Measurements from ENCODE around the gene AGAP6. TPM values are rescaled to one million over a fixed set of nuclear protein-coding genes. Genes with fewer than 3 reads are reported as not detected.

The AGAP6 gene
- 1.6 and 1.8 TPM in 2 replicates for total RNA-seq

DNA sequence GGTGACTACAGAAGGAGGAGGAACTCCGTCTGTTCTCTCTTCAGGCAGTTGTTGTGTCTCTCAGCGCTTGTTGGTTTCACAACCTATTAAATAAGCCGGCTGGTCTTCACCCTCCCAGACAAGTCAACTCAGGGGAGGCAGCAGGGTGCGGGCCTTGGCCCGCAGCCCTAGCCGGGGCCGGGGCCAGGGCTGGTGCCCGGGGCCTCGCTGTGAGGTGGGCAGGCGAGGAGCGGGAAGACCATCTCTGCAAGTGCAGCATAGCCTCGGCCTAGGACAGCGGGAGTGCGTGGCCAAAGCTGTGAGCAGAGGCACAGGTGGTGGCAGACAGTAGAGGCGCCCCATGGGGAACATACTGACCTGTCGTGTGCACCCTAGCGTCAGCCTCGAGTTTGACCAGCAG, at the start of gene AGAP6:
AGAP6 (plus strand) TSS at position 31 of the 400 bp plus-strand sequence; CDS start at position 341, 310 bp downstream.

DNA sequence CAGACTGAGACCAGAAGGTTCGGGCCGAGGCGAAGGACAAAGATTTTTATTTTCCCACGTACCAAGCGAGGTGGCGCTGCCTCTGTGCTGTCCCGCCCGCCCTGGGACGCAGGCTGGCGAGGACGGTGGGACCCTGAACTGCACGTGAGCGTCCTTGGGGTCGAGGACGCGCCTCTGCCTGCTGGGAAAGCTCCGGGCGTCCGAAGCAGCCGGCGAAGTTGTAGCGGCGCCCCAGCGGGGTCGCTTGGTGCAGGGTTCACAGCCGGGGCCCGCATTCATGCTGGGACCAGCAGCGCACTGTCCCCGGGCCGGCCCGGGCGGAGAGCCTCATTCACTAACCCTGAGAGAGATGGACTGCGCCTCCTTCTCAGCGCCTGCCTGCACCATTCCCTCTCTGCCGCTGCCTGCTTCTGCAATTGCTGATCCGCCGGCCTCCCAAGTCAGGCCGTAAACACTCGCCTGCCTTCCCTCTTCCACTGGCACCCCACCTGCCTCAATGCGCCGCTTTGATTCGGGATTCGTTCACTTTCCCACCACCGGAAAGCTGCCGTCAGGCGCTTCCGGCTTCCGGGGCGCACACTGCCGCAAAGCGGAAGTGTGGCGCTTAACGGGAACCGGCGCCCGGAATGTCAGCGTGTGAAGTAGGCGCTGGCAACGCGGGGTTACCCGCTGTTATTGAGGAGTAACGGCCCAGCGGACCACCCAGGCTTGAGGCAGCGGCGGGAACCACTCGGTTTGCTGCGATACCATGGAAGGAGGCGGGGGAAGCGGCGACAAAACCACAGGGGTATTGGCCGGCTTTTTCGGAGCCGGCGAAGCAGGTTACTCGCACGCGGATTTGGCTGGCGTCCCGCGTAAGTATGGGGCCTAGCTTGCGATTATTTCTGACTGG, 46.5 kb upstream of the AGAP6 start, which contains the start of the genes PARG and TIMM23B:
PARG (minus strand) TSS at position 581 of the 892 bp plus-strand sequence; CDS start at position 279, 302 bp downstream.
TIMM23B (plus strand) TSS at position 607 of the 892 bp plus-strand sequence; CDS start at position 749, 142 bp downstream.

Other genes with a start within 250 kb of the AGAP6 start
- gene OGDHL, start 226.1 kb upstream of the AGAP6 start, total RNA-seq = 0.17 and 0.47 TPM in 2 replicates
- 27.9 and 34.3 TPM in 2 replicates for gene PARG, start 46.4 kb upstream of the AGAP6 start, total RNA-seq
- gene TIMM23B, start 46.4 kb upstream of the AGAP6 start, total RNA-seq = 11.8 TPM in 2 replicates
- 67.8 and 84.4 TPM in 2 replicates for gene WASHC2A, start 79.5 kb downstream of the AGAP6 start, total RNA-seq